Fibroblast of lung (primary cell): ENCODE results near the gene HCFC1R1. TPM values are rescaled to one million over a fixed set of nuclear protein-coding genes. Genes with fewer than 3 reads are reported as not detected.

ENCODE experiments used
- DNase-seq, 2 donors: peaks; one replicate each; pipeline versions ENCODE4 v3.0.0 to v3.0.0-alpha.2; 2010; ENCODE audit warnings: low read depth in 2 of 2
- H2AFZ ChIP-seq: 2 replicates; pipeline ENCODE4 v1.5.1; 2012; ENCODE audit warnings: low read length, control low read depth, inconsistent platforms
- H3K27ac ChIP-seq: 2 replicates; pipeline ENCODE4 v1.5.1; 2011; ENCODE audit warnings: low read length, control low read depth; ENCODE audit not compliant: insufficient read depth
- H3K27me3 ChIP-seq: 2 replicates; pipeline ENCODE4 v1.5.1; 2011; ENCODE audit warnings: mild to moderate bottlenecking, low read length; ENCODE audit not compliant: control insufficient read depth, insufficient read depth
- H3K36me3 ChIP-seq: 2 replicates; pipeline ENCODE4 v1.5.1; 2011; ENCODE audit warnings: low read length; ENCODE audit not compliant: control insufficient read depth, insufficient read depth
- H3K4me1 ChIP-seq: 2 replicates; pipeline ENCODE4 v1.5.1; 2011; ENCODE audit warnings: low read length; ENCODE audit not compliant: control insufficient read depth, insufficient read depth; ENCODE audit errors: extremely low read depth
- H3K4me2 ChIP-seq: 2 replicates; pipeline ENCODE4 v1.5.1; 2011; ENCODE audit warnings: low read length, control low read depth; ENCODE audit not compliant: insufficient read depth; ENCODE audit errors: extremely low read depth
- H3K4me3 ChIP-seq, 4 experiments: fragments of 200-600 bp in 1 of 4; sonication (generic) in 1 of 4; replicated peaks in 1 of 4; 2 replicates each; pipeline ENCODE4 v1.5.1; 2011 to 2016; ENCODE audit warnings: low read length in 4 of 4, low read depth in 3 of 4, mild to moderate bottlenecking in 3 of 4, control low read depth in 2 of 4, inconsistent platforms in 1 of 4, mixed read lengths in 1 of 4; ENCODE audit not compliant: insufficient read depth in 1 of 4; ENCODE audit errors: control extremely low read depth in 1 of 4
- H3K79me2 ChIP-seq: 2 replicates; pipeline ENCODE4 v1.5.1; 2012; ENCODE audit warnings: mild to moderate bottlenecking, low read length, inconsistent platforms; ENCODE audit not compliant: control insufficient read depth, insufficient read depth
- H3K9ac ChIP-seq: 2 replicates; pipeline ENCODE4 v1.5.1; 2011; ENCODE audit warnings: mild to moderate bottlenecking, low read length, control low read depth; ENCODE audit not compliant: insufficient read depth
- H3K9me3 ChIP-seq: 2 replicates; pipeline ENCODE4 v1.5.1; 2012; ENCODE audit warnings: low read depth, low read length; ENCODE audit not compliant: control insufficient read depth, insufficient read depth
- H4K20me1 ChIP-seq: 2 replicates; pipeline ENCODE4 v1.5.1; 2011; ENCODE audit warnings: low read length; ENCODE audit not compliant: control insufficient read depth, insufficient read depth; ENCODE audit errors: extremely low read depth
- EZH2 ChIP-seq: IDR thresholded peaks from 2 replicates; pipeline ENCODE4 v1.5.1; 2012; ENCODE audit warnings: low read length, control low read depth, mild to moderate bottlenecking; ENCODE audit errors: missing control alignments
- polyA plus RNA-seq, 2 donors: library from polyadenylated mRNA; depleted of rRNA in 1 of 2; stranded (reverse) in 1 of 2; unstranded in 1 of 2; fragments of >200 nt; gene quantifications; 2 replicates each; pipeline ENCODE4 v1.2.1, GENCODE V29; 2011 to 2012; ENCODE audit warnings: missing spikeins in 1 of 2
- total RNA-seq: library from RNA; depleted of rRNA; stranded (reverse); fragments of >200 nt; gene quantifications from 2 replicates; pipeline ENCODE4 v1.2.1, GENCODE V29; 2014
- TF ChIP-seq, protein P1 (sequence below), 2 donors: IDR thresholded peaks in 1 of 2; conservative IDR thresholded peaks in 1 of 2; 1 replicate in 1 of 2; 2 replicates in 1 of 2; pipeline ENCODE4 v1.5.1; 2011 to 2012; ENCODE audit warnings: low read length in 2 of 2, control low read depth in 1 of 2, inconsistent platforms in 1 of 2, low read depth in 1 of 2, mild to moderate bottlenecking in 1 of 2

HCFC1R1 gene
- total and polyA plus RNA-seq, 2 donors (not counting 1 experiment from before 2014, with no cell fraction given): 58.0 to 75.5 TPM

- peak overlapping the region; percentile 43 for H3K27ac ChIP-seq
- H4K20me1 ChIP-seq: no peaks in the 10 kb centered on the region
- H3K4me1 ChIP-seq: no peaks in the 10 kb centered on the region
- H3K4me3 ChIP-seq: peak overlapping the region; percentile 54 to 87 (median 79)
- H3K9ac ChIP-seq: peak overlapping the region; percentile 69
- H3K79me2 ChIP-seq: no peaks in the 10 kb centered on the region
- peak overlapping the region; percentile 96 for H3K4me2 ChIP-seq
- TF ChIP-seq, protein P1, sequence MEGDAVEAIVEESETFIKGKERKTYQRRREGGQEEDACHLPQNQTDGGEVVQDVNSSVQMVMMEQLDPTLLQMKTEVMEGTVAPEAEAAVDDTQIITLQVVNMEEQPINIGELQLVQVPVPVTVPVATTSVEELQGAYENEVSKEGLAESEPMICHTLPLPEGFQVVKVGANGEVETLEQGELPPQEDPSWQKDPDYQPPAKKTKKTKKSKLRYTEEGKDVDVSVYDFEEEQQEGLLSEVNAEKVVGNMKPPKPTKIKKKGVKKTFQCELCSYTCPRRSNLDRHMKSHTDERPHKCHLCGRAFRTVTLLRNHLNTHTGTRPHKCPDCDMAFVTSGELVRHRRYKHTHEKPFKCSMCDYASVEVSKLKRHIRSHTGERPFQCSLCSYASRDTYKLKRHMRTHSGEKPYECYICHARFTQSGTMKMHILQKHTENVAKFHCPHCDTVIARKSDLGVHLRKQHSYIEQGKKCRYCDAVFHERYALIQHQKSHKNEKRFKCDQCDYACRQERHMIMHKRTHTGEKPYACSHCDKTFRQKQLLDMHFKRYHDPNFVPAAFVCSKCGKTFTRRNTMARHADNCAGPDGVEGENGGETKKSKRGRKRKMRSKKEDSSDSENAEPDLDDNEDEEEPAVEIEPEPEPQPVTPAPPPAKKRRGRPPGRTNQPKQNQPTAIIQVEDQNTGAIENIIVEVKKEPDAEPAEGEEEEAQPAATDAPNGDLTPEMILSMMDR (conservative IDR thresholded peaks at IDR 0.05 in 1 of 2, IDR thresholded peaks at IDR 0.05 in 1 of 2; ENCODE audit: low read depth in 1 of 2, low read length in 2 of 2): peak in 1 of 2 donors; percentile 17
- no peak for TF ChIP-seq EZH2
- DNase-seq: peak in 1 of 2 donors; percentile 9
- no peaks in the 10 kb centered on the region for H3K9me3 ChIP-seq
- peak overlapping the region; percentile 75 for H2AFZ ChIP-seq
- no peaks in the 10 kb centered on the region for H3K36me3 ChIP-seq
- no peaks in the 10 kb centered on the region for H3K27me3 ChIP-seq
Observed at GRCh38 chr16:3058139-3059030, 34.6 kb upstream of the HCFC1R1 start.

GRCh38 chr16:3057181-3058138, 33.7 kb upstream of the HCFC1R1 start:
- H3K27ac ChIP-seq: no peak overlapping the region
- no peaks in the 10 kb centered on the region for H3K79me2 ChIP-seq
- H3K9ac ChIP-seq: no peak overlapping the region
- H3K9me3 ChIP-seq: no peaks in the 10 kb centered on the region
- no peak overlapping the region for H2AFZ ChIP-seq
- no peak for TF ChIP-seq EZH2
- TF ChIP-seq, protein P1 (conservative IDR thresholded peaks at IDR 0.05 in 1 of 2, IDR thresholded peaks at IDR 0.05 in 1 of 2; ENCODE audit: low read depth in 1 of 2, low read length in 2 of 2): no peak
- H3K4me1 ChIP-seq: no peaks in the 10 kb centered on the region
- peak overlapping the region; percentile 96 for H3K4me2 ChIP-seq
- no peak overlapping the region for H3K4me3 ChIP-seq
- no peaks in the 10 kb centered on the region for H4K20me1 ChIP-seq
- no peaks in the 10 kb centered on the region for H3K36me3 ChIP-seq
- DNase-seq: no peak
- H3K27me3 ChIP-seq: no peaks in the 10 kb centered on the region
